GM12873 (cell line): ENCODE results near the gene SULT4A1.

ENCODE experiments used
- CTCF ChIP-seq: IDR thresholded peaks from 2 replicates; pipeline ENCODE4 v1.5.1; 2012; ENCODE audit warnings: low read depth, mild to moderate bottlenecking, moderate library complexity, low read length, control low read depth; ENCODE audit not compliant: insufficient read depth; ENCODE audit errors: missing control alignments

SULT4A1 gene

DNA sequence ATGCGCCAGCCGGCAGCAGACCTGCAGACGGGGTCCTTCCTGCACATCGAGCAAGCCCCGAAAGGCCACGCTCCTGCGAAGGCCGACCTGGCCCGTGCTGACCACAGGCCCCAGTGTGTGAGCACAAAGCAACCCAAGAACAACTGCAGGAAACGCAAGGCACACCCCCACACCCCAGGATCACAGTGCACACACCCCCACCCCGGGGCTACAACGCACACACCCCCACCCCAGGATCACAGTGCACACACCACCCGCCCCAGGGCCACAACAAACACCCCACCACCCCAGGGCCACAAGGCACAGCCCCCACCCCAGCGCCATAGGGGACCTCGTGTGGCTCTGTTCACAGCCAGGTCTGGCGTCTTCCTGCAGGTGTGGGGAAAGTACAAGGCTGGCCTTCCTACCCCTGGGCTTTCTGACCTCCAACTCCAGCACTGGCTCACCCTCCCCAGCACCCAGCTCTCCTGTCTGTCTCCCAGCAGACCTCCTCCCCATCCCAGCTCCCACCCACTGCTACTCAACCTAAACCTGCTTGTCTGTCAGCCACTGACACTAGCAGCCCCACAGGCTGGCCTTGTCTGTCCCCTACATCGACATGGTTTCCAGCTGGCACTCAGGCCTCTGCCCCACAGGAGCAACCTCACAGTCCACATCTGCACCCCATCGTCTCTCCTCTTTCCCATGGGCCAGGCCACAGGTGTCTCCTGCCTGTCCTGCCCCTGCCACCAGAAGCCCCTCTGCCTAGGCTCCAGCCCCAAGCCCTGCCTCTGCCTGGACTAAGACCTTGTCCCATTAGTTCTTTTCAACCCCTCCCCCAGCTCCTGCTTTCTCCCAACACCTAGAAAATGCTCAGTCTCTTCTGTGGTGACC, 29.7 kb downstream of the SULT4A1 start:
- TF ChIP-seq CTCF: no peak

- no peak for TF ChIP-seq CTCF
Measured at GRCh38 chr22:43831561-43832392, 30.5 kb downstream of the SULT4A1 start.

GRCh38 chr22:43830931-43831560, 31.3 kb downstream of the SULT4A1 start:
- TF ChIP-seq CTCF: no peak

GRCh38 chr22:43829904-43830851, 32.1 kb downstream of the SULT4A1 start:
- TF ChIP-seq CTCF: no peak

- TF ChIP-seq CTCF: no peak
Measured at GRCh38 chr22:43828998-43829782, 33.1 kb downstream of the SULT4A1 start.

DNA sequence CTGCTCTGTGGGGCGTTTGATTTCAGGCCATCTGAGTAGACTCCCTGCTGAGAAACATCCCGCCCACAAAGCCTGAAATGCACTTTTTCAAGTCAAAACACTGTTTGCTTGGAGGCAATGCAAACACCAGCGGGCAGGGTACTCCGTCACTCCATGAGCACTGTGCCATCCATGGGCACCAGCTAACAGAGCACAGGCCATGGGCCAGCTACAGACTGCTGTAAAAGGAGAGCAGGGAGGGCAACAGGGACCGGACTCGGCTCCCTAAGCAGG, 33.7 kb downstream of the SULT4A1 start:
- TF ChIP-seq CTCF: no peak
